Liver (tissue), 3 donors: ENCODE results near the gene PUS10.

Experiments
- ATF3 ChIP-seq: IDR thresholded peaks from 2 replicates; pipeline ENCODE4 v1.6.1; 2016; ENCODE audit warnings: antibody characterized with exemption
- CTCF ChIP-seq: fragments of 150-350 bp; IDR thresholded peaks from 2 replicates; pipeline ENCODE4 v1.5.1; 2017; ENCODE audit warnings: improper control_type of control experiment, low read depth, low read length; ENCODE audit not compliant: missing input control
- EGR1 ChIP-seq, 2 donors: IDR thresholded peaks; 2 replicates each; pipeline ENCODE4 v1.6.1; 2016 to 2018; ENCODE audit warnings: antibody characterized with exemption in 2 of 2, low read depth in 2 of 2
- GABPA ChIP-seq, 2 donors: IDR thresholded peaks in 1 of 2; conservative IDR thresholded peaks in 1 of 2; 2 replicates each; pipeline ENCODE4 v1.6.1; 2016; ENCODE audit warnings: antibody characterized with exemption in 2 of 2, mild to moderate bottlenecking in 1 of 2, moderate library complexity in 1 of 2
- JUND ChIP-seq, 2 donors: IDR thresholded peaks; 2 replicates each; pipeline ENCODE4 v1.6.1; 2016; ENCODE audit warnings: antibody characterized with exemption in 2 of 2
- MAX ChIP-seq: IDR thresholded peaks from 2 replicates; pipeline ENCODE4 v1.6.1; 2016; ENCODE audit warnings: antibody characterized with exemption
- RAD21 ChIP-seq, 2 donors: IDR thresholded peaks; 2 replicates each; pipeline ENCODE4 v1.6.1; 2016; ENCODE audit warnings: antibody characterized with exemption in 2 of 2, mild to moderate bottlenecking in 2 of 2
- REST ChIP-seq: IDR thresholded peaks from 2 replicates; pipeline ENCODE4 v1.6.1; 2016; ENCODE audit warnings: antibody characterized with exemption, mild to moderate bottlenecking
- RXRA ChIP-seq, 2 donors: IDR thresholded peaks; 2 replicates each; pipeline ENCODE4 v1.6.1; 2017 to 2018; ENCODE audit warnings: antibody characterized with exemption in 2 of 2, mild to moderate bottlenecking in 1 of 2
- SP1 ChIP-seq: IDR thresholded peaks from 2 replicates; pipeline ENCODE4 v1.6.1; 2018; ENCODE audit warnings: antibody characterized with exemption, mild to moderate bottlenecking
- TAF1 ChIP-seq: conservative IDR thresholded peaks from 2 replicates; pipeline ENCODE4 v1.6.1; 2016; ENCODE audit warnings: antibody characterized with exemption, mild to moderate bottlenecking
- YY1 ChIP-seq: IDR thresholded peaks from 2 replicates; pipeline ENCODE4 v1.6.1; 2016; ENCODE audit warnings: antibody characterized with exemption, mild to moderate bottlenecking
- ZBTB33 ChIP-seq: IDR thresholded peaks from 2 replicates; pipeline ENCODE4 v1.6.1; 2016; ENCODE audit warnings: antibody characterized with exemption
- donor health status: healthy.
- donor health status: healthy.

GRCh38 chr2:61065714-61066709, 48.0 kb upstream of the PUS10 start, which contains the start of gene SANBR:
- TF ChIP-seq JUND (IDR thresholded peaks at IDR 0.05) (no peak), CTCF (peak; percentile 6), MAX (no peak), GABPA (IDR thresholded peaks at IDR 0.05 in 1 of 2, conservative IDR thresholded peaks at IDR 0.05 in 1 of 2) (no peak), RAD21 (IDR thresholded peaks at IDR 0.05) (no peak), RXRA (IDR thresholded peaks at IDR 0.05) (peak in 1 of 2 donors; percentile 22), EGR1 (IDR thresholded peaks at IDR 0.05; ENCODE audit: low read depth in 2 of 2) (no peak), SP1 (no peak), REST (no peak), TAF1 (no peak), YY1 (no peak), ZBTB33 (no peak), ATF3 (no peak)
